Ascending aorta (tissue), 2 donors: ENCODE measurements around the gene IL10. TPM values are rescaled to one million over a fixed set of nuclear protein-coding genes. Genes with fewer than 3 reads are reported as not detected.

Source experiments
- DNase-seq, 2 donors: peaks; one replicate each; pipeline ENCODE4 v3.0.0-alpha.2; 2019; ENCODE audit warnings: low spot score in 2 of 2
- H3K27ac ChIP-seq, 2 donors: fragments of 200-600 bp; sonication (generic); one replicate each; pipeline ENCODE4 v1.5.1; 2016 to 2017; ENCODE audit warnings: mild to moderate bottlenecking in 1 of 2
- H3K27me3 ChIP-seq: fragments of 200-600 bp; sonication (generic); one replicate; pipeline ENCODE4 v1.5.1; 2017
- H3K36me3 ChIP-seq, 2 donors: fragments of 200-600 bp; sonication (generic); one replicate each; pipeline ENCODE4 v1.5.1; 2016
- H3K4me1 ChIP-seq, 2 donors: fragments of 200-600 bp; sonication (generic); one replicate each; pipeline ENCODE4 v1.5.1; 2016 to 2017; ENCODE audit warnings: mild to moderate bottlenecking in 1 of 2
- H3K4me3 ChIP-seq, 2 donors: fragments of 200-600 bp; sonication (generic); one replicate each; pipeline ENCODE4 v1.5.1; 2016 to 2017; ENCODE audit warnings: mild to moderate bottlenecking in 1 of 2
- H3K9me3 ChIP-seq, 2 donors: fragments of 200-600 bp; sonication (generic); one replicate each; pipeline ENCODE4 v1.5.1; 2016
- intact Hi-C: fragments of 100-400 bp; cut with DNase I; formaldehyde crosslinking; loops from one replicate; pipeline ENCODE4 v1.15.1; 2023
- total RNA-seq: library from RNA; depleted of rRNA; stranded (reverse); fragments of >200 nt; gene quantifications from one replicate; pipeline ENCODE4 v1.1.0, GENCODE V29; 2016
- TF ChIP-seq, protein P1 (sequence below), 3 experiments: fragments of 200-600 bp in 2 of 3; fragments of 450-650 bp in 1 of 3; sonication (generic) in 2 of 3; IDR thresholded peaks; one replicate each; pipeline ENCODE4 v1.5.1; 2016 to 2019; ENCODE audit warnings: antibody characterized with exemption in 3 of 3, mild to moderate bottlenecking in 1 of 3, moderate library complexity in 1 of 3

IL10 gene
- total RNA-seq, 1 donor from 2014 or later: 1.6 TPM

DNA sequence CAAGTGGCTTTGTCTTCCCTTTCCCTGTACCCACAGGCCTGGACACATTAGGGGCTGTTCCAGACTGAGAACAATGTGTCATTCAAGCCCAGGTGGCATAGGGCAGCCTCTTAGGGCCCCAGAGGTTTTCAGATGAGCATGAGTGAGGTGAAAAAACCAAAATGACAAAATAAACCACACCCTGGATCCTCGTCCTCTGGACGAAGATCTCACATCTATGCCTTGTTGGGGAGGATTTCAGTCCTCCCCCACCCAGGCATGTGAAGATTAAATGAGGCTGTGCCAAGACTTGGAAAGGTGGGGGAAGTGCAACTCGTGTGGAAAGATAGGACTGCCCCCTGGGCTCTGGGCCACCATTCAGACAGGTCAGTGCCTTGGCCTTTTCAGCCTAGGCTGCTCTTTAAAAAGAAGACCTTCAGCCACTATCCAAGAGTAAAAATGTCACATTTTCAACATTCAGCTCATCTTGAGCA, 34.5 kb downstream of the IL10 start:
- no peak overlapping the region for H3K27ac ChIP-seq
- TF ChIP-seq, protein P1, sequence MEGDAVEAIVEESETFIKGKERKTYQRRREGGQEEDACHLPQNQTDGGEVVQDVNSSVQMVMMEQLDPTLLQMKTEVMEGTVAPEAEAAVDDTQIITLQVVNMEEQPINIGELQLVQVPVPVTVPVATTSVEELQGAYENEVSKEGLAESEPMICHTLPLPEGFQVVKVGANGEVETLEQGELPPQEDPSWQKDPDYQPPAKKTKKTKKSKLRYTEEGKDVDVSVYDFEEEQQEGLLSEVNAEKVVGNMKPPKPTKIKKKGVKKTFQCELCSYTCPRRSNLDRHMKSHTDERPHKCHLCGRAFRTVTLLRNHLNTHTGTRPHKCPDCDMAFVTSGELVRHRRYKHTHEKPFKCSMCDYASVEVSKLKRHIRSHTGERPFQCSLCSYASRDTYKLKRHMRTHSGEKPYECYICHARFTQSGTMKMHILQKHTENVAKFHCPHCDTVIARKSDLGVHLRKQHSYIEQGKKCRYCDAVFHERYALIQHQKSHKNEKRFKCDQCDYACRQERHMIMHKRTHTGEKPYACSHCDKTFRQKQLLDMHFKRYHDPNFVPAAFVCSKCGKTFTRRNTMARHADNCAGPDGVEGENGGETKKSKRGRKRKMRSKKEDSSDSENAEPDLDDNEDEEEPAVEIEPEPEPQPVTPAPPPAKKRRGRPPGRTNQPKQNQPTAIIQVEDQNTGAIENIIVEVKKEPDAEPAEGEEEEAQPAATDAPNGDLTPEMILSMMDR (IDR thresholded peaks at IDR 0.05): no peak
- intact Hi-C loops: no loop called here
- H3K4me3 ChIP-seq: no peak overlapping the region
- H3K27me3 ChIP-seq: no peaks in the 10 kb centered on the region
- peaks cover 9 to 24% of the 10 kb centered on the region in 2 donors for H3K36me3 ChIP-seq
- no peaks in the 10 kb centered on the region for H3K9me3 ChIP-seq
- DNase-seq: no peak
- no peaks in the 10 kb centered on the region for H3K4me1 ChIP-seq

DNA sequence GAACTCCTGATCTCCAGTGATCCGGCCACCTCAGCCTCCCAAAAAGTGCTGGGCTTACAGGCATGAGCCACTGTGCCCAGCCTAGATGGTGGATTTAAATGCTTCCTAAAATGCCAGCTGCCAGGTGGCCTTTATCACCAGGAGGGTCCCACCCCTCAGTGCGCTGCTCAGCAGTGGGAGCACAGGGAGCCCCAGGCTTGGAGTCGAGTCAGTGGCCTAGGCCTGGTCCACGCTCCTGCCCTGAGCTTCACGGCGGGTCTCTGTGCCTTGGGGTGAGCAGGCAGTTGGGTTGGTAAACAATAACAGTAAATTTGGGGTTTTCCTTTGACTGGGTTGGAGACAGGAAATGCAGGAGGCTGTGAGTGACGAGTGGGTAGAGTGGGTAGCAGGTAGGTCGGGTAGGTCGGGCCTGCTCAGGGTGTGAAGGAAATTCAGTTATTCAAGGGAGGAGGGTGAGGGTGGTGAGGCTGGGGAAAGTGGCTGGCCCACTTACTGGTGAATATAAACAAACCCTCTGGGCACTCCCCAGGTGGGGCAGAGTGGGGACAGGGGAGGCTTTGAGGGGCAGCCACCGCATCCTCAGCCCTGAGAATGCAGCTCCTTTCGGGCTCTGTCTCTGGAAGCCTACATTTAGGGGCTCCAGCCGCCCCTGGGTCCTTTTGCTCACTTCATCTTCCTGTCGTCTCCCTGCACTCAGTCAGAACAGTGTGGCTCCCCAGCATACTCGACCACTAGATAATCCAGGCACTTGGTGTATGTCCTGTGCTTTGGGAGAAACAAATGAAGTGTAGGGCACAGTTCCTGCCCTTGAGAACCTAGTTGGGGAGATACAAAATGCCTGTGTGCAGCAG, 35.2 kb downstream of the IL10 start:
- Histone ChIP-seq H3K27ac (no peak overlapping the region), H3K9me3 (no peaks in the 10 kb centered on the region)
- intact Hi-C loops: no loop called here

GRCh38 chr1:206735553-206736031, 36.7 kb downstream of the IL10 start:
- no peaks in the 10 kb centered on the region for H3K4me1 ChIP-seq
- intact Hi-C loops: no loop called here
- H3K27me3 ChIP-seq: no peaks in the 10 kb centered on the region
- peaks cover 31 to 46% of the 10 kb centered on the region in 2 donors for H3K36me3 ChIP-seq
- TF ChIP-seq, protein P1 (IDR thresholded peaks at IDR 0.05): no peak
- no peak overlapping the region for H3K4me3 ChIP-seq
- no peaks in the 10 kb centered on the region for H3K9me3 ChIP-seq
- H3K27ac ChIP-seq: no peak overlapping the region
- DNase-seq: no peak

More for the DNA sequence above, 35.2 kb downstream of the IL10 start:
- TF ChIP-seq, protein P1 (IDR thresholded peaks at IDR 0.05): no peak
- Histone ChIP-seq H3K4me3 (no peak overlapping the region), H3K27me3 (no peaks in the 10 kb centered on the region), H3K4me1 (no peaks in the 10 kb centered on the region), H3K36me3 (peaks cover 16 to 30% of the 10 kb centered on the region in 2 donors)
- no peak for DNase-seq

DNA sequence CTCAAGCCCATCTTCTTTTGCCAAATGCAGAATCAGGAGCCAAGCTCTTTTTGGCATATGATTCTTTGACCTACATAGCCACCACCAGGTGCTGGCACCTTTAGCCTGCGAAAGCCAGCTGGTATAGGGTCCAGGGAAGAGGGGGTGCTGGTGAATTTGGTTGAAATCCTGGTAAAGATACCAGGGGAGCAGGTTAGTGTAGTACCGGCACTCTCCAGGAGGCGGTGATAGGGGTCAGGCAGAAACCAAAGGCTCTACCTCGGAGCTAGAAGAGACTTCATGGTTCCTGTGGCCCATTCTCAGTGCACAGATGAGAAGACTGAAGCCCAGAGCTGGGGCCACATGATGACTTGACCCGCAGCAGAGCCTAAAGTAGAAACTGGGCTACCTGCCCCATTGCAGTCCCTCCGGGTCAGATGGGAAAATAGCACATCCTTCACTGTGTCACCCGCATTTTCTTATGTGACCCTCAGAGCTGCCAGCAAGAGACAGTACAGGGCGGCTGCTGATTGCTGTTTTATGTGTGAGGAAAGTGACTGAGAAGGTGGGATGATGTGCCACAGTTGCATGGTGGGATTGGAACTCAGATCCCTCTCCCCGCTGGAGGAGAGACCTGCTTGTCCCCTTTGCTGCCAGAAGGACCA, 37.7 kb downstream of the IL10 start:
- Histone ChIP-seq H3K36me3 (peaks cover 40 to 55% of the 10 kb centered on the region in 2 donors), H3K27me3 (no peaks in the 10 kb centered on the region), H3K27ac (no peak overlapping the region), H3K9me3 (no peaks in the 10 kb centered on the region), H3K4me3 (no peak overlapping the region), H3K4me1 (no peaks in the 10 kb centered on the region)
- intact Hi-C loops: no loop called here
- no peak for DNase-seq
- TF ChIP-seq, protein P1 (IDR thresholded peaks at IDR 0.05): peak; percentile 54 to 63 (median 61)

DNA sequence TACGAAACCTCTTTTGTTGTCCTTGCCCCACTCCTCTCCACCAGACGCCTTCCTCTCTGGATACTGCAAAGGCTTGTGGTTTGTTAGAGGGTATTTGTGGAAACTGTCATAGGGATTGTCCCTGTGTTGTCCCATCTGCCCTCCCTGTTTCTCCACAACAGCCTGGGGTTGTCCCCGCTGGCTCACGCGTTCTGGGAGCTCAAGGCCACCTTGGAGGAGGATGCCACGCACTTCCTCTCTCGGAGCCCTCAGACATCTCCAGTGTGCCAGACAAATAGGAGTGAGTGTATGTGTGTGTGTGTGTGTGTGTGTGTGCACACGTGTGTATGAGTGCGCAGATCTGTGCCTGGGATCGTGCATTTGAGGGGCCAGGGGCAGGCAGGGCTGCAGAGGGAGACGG, 39.3 kb downstream of the IL10 start:
- H3K4me3 ChIP-seq: no peak overlapping the region
- H3K36me3 ChIP-seq: peaks cover 46 to 64% of the 10 kb centered on the region in 2 donors
- no peak overlapping the region for H3K27ac ChIP-seq
- H3K4me1 ChIP-seq: peaks cover 3% of the 10 kb centered on the region in 2 donors
- TF ChIP-seq, protein P1 (IDR thresholded peaks at IDR 0.05): no peak
- no peak for DNase-seq
- H3K9me3 ChIP-seq: no peaks in the 10 kb centered on the region
- intact Hi-C loops: no loop called here
- H3K27me3 ChIP-seq: no peaks in the 10 kb centered on the region
